ENCODE measurements around the gene FOXK1.

Gene FOXK1

GRCh38 chr7:4694305-4694704, 12.2 kb downstream of the FOXK1 start:
- in situ Hi-C loops (cut with HindIII; ENCODE audit: low sequenced_read_pairs), result no loop called here

GRCh38 chr7:4698707-4699275, 16.7 kb downstream of the FOXK1 start:
- in situ Hi-C loops (cut with HindIII; ENCODE audit: low sequenced_read_pairs), result no loop called here

GRCh38 chr7:4699841-4700240, 17.7 kb downstream of the FOXK1 start:
- in situ Hi-C loops (cut with HindIII; ENCODE audit: low sequenced_read_pairs), result no loop called here

- in situ Hi-C loops (cut with HindIII; ENCODE audit: low sequenced_read_pairs), result no loop called here
Measured at GRCh38 chr7:4700577-4701235, 18.6 kb downstream of the FOXK1 start.

GRCh38 chr7:4702961-4703512, 20.9 kb downstream of the FOXK1 start:
- in situ Hi-C loops (cut with HindIII; ENCODE audit: low sequenced_read_pairs), result no loop called here

GRCh38 chr7:4703532-4703931, 21.4 kb downstream of the FOXK1 start:
- in situ Hi-C loops (cut with HindIII; ENCODE audit: low sequenced_read_pairs), result no loop called here

- in situ Hi-C loops (cut with HindIII; ENCODE audit: low sequenced_read_pairs), result no loop called here
Measured at GRCh38 chr7:4706384-4707216, 24.5 kb downstream of the FOXK1 start.

GRCh38 chr7:4707217-4707741, 25.2 kb downstream of the FOXK1 start:
- in situ Hi-C loops (cut with HindIII; ENCODE audit: low sequenced_read_pairs), result no loop called here

- in situ Hi-C loops (cut with HindIII; ENCODE audit: low sequenced_read_pairs), result no loop called here
Measured at GRCh38 chr7:4707980-4708411, 25.9 kb downstream of the FOXK1 start.

- in situ Hi-C loops (cut with HindIII; ENCODE audit: low sequenced_read_pairs), result no loop called here
Measured at GRCh38 chr7:4709187-4709586, 27.1 kb downstream of the FOXK1 start.

- in situ Hi-C loops (cut with HindIII; ENCODE audit: low sequenced_read_pairs), result no loop called here
Measured at GRCh38 chr7:4711093-4711492, 29.0 kb downstream of the FOXK1 start.

- in situ Hi-C loops (cut with HindIII; ENCODE audit: low sequenced_read_pairs), result no loop called here
Measured at GRCh38 chr7:4711634-4712033, 29.5 kb downstream of the FOXK1 start.

GRCh38 chr7:4712281-4713182, 30.4 kb downstream of the FOXK1 start:
- in situ Hi-C loops (cut with HindIII; ENCODE audit: low sequenced_read_pairs), result no loop called here

GRCh38 chr7:4713183-4713784, 31.2 kb downstream of the FOXK1 start:
- in situ Hi-C loops (cut with HindIII; ENCODE audit: low sequenced_read_pairs), result no loop called here

GRCh38 chr7:4714161-4714700, 32.1 kb downstream of the FOXK1 start:
- in situ Hi-C loops (cut with HindIII; ENCODE audit: low sequenced_read_pairs), result no loop called here

GRCh38 chr7:4714767-4715409, 32.8 kb downstream of the FOXK1 start:
- in situ Hi-C loops (cut with HindIII; ENCODE audit: low sequenced_read_pairs), result no loop called here

- in situ Hi-C loops (cut with HindIII; ENCODE audit: low sequenced_read_pairs), result no loop called here
Measured at GRCh38 chr7:4715410-4715776, 33.3 kb downstream of the FOXK1 start.

- in situ Hi-C loops (cut with HindIII; ENCODE audit: low sequenced_read_pairs), result no loop called here
Measured at GRCh38 chr7:4716946-4717795, 35.1 kb downstream of the FOXK1 start.
